DOHH2 (cell line): Measurements from ENCODE around the gene OR3A3.

Experiments
- EZH2phosphoT487 ChIP-seq: fragments of 200-600 bp; sonication (generic); IDR thresholded peaks from 2 replicates; pipeline ENCODE4 v1.6.1; 2017; ENCODE audit warnings: borderline replicate concordance, mild to moderate bottlenecking, antibody characterized with exemption, low read length, moderate library complexity, mixed read lengths
- TF ChIP-seq, protein P1 (sequence below): fragments of 200-600 bp; sonication (generic); IDR thresholded peaks from one replicate; pipeline ENCODE4 v1.5.1; 2014; ENCODE audit warnings: antibody characterized with exemption, mild to moderate bottlenecking, low read depth, low read length; ENCODE audit not compliant: poor library complexity, severe bottlenecking

DNA sequence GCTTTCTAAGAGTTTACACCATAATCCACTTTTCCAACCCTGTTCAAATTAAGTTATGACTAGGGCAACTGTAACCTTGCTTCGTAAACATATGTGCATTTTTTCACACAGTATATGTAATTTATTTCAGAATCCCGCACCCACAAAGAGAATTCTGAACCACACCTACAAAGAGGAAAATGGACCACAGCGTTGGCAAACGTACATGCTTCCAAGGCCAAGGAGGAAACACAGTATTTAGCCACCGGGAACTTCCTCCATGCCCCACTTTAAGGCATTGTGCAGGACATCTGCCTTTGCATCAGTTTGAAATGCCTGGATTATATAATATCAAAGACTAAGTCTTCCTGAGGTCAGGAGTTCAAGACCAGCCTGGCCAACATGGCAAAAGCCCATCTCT, 58.4 kb downstream of the OR3A3 start:
- TF ChIP-seq, protein P1, sequence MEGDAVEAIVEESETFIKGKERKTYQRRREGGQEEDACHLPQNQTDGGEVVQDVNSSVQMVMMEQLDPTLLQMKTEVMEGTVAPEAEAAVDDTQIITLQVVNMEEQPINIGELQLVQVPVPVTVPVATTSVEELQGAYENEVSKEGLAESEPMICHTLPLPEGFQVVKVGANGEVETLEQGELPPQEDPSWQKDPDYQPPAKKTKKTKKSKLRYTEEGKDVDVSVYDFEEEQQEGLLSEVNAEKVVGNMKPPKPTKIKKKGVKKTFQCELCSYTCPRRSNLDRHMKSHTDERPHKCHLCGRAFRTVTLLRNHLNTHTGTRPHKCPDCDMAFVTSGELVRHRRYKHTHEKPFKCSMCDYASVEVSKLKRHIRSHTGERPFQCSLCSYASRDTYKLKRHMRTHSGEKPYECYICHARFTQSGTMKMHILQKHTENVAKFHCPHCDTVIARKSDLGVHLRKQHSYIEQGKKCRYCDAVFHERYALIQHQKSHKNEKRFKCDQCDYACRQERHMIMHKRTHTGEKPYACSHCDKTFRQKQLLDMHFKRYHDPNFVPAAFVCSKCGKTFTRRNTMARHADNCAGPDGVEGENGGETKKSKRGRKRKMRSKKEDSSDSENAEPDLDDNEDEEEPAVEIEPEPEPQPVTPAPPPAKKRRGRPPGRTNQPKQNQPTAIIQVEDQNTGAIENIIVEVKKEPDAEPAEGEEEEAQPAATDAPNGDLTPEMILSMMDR, result no peak
- TF ChIP-seq EZH2phosphoT487, result no peak
